Hepatocyte (in vitro differentiated cells): Measurements from ENCODE around the gene CBR4.

Source experiments
- CTCF ChIP-seq: fragments of 200-600 bp; sonication (generic); IDR thresholded peaks from 2 replicates; pipeline ENCODE4 v1.5.1; 2016; ENCODE audit warnings: antibody characterized with exemption, mild to moderate bottlenecking; ENCODE audit not compliant: poor library complexity
- EZH2 ChIP-seq: fragments of 200-600 bp; sonication (generic); IDR thresholded peaks from 2 replicates; pipeline ENCODE4 v1.6.1; 2016; ENCODE audit warnings: antibody characterized with exemption, mild to moderate bottlenecking, borderline replicate concordance
- EZH2phosphoT487 ChIP-seq: fragments of 200-600 bp; sonication (generic); IDR thresholded peaks from one replicate; pipeline ENCODE4 v1.6.1; 2018; ENCODE audit warnings: antibody characterized with exemption, mild to moderate bottlenecking, low read depth, moderate library complexity; ENCODE audit not compliant: unreplicated experiment, severe bottlenecking

GRCh38 chr4:168981942-168982341 lies 28.1 kb downstream of the CBR4 start:
- no peak for TF ChIP-seq CTCF
- no peak for TF ChIP-seq EZH2
- no peak for TF ChIP-seq EZH2phosphoT487
